K562 (cell line): ENCODE measurements around the gene SART1. TPM values are rescaled to one million over a fixed set of nuclear protein-coding genes. Genes with fewer than 3 reads are reported as not detected.

Source experiments
- BRCA1 ChIP-seq, 2 experiments: fragments of 450-650 bp in 1 of 2; sonication (generic) in 1 of 2; formaldehyde crosslinking in 1 of 2; IDR thresholded peaks; 2 replicates each; pipeline versions ENCODE4 v1.5.0 to v1.6.1; 2017 to 2020; ENCODE audit warnings: mild to moderate bottlenecking in 1 of 2, missing genetic modification reagents in 1 of 2
- ELF4 ChIP-seq: fragments of 450-650 bp; formaldehyde crosslinking; IDR thresholded peaks from 2 replicates; pipeline ENCODE4 v1.4.0; 2022; ENCODE audit warnings: missing genetic modification characterization
- ETS2 ChIP-seq: IDR thresholded peaks from 2 replicates; pipeline ENCODE4 v1.6.1; 2016; ENCODE audit warnings: borderline replicate concordance, missing genetic modification characterization, mild to moderate bottlenecking, moderate library complexity, missing compliant biosample characterization; ENCODE audit not compliant: poor library complexity, severe bottlenecking
- EZH2 ChIP-seq: IDR thresholded peaks from 2 replicates; pipeline ENCODE4 v1.6.1; 2012; ENCODE audit warnings: low read depth, mild to moderate bottlenecking, inconsistent platforms, low read length, borderline replicate concordance
- FOXJ2 ChIP-seq: fragments of 200-800 bp; sonication (Bioruptor generic); IDR thresholded peaks from 2 replicates; pipeline ENCODE4 v1.6.1; 2016; ENCODE audit warnings: missing genetic modification characterization, missing compliant biosample characterization
- GTF2B ChIP-seq: IDR thresholded peaks from 2 replicates; pipeline ENCODE4 v1.6.1; 2011; ENCODE audit not compliant: insufficient read length; ENCODE audit errors: extremely low read depth
- HEY1 ChIP-seq: fragments of 250-450 bp; sonication (Bioruptor Pico); IDR thresholded peaks from 2 replicates; pipeline ENCODE4 v1.5.0; 2020; ENCODE audit warnings: mild to moderate bottlenecking, moderate library complexity, borderline replicate concordance
- HMG20B ChIP-seq: fragments of 250-450 bp; sonication (Bioruptor Pico); IDR thresholded peaks from 2 replicates; pipeline ENCODE4 v1.5.0; 2021; ENCODE audit warnings: mild to moderate bottlenecking
- NFIC ChIP-seq: fragments of 450-650 bp; IDR thresholded peaks from 2 replicates; pipeline ENCODE4 v1.6.1; 2017; ENCODE audit warnings: mild to moderate bottlenecking, inconsistent platforms
- NONO ChIP-seq, 2 experiments: fragments of 200-400 bp in 1 of 2; fragments of 450-650 bp in 1 of 2; formaldehyde crosslinking in 1 of 2; IDR thresholded peaks; 2 replicates each; pipeline ENCODE4 v1.6.1; 2017; ENCODE audit warnings: low read depth in 2 of 2, mild to moderate bottlenecking in 2 of 2, moderate library complexity in 2 of 2, low read length in 1 of 2
- RBBP5 ChIP-seq: fragments of 200-600 bp; sonication (generic); IDR thresholded peaks from 2 replicates; pipeline ENCODE4 v1.6.1; 2012; ENCODE audit warnings: borderline replicate concordance, mild to moderate bottlenecking, low read length, control low read depth, inconsistent platforms; ENCODE audit not compliant: insufficient read depth, poor library complexity, severe bottlenecking
- RBM14 ChIP-seq: fragments of 200-400 bp; formaldehyde crosslinking; IDR thresholded peaks from 2 replicates; pipeline ENCODE4 v1.6.1; 2018; ENCODE audit warnings: low read depth, mild to moderate bottlenecking, low read length, moderate library complexity, borderline replicate concordance; ENCODE audit not compliant: insufficient read depth
- SIN3A ChIP-seq, 2 experiments: fragments of 150-350 bp in 1 of 2; IDR thresholded peaks; 2 replicates each; pipeline ENCODE4 v1.6.1; 2011 to 2016; ENCODE audit warnings: borderline replicate concordance in 2 of 2, low read depth in 2 of 2, low read length in 2 of 2, mild to moderate bottlenecking in 2 of 2, moderate library complexity in 2 of 2; ENCODE audit not compliant: control insufficient read depth in 1 of 2
- SMARCA5 ChIP-seq: fragments of 450-650 bp; IDR thresholded peaks from 2 replicates; pipeline ENCODE4 v1.6.1; 2016
- SRSF1 ChIP-seq: fragments of 200-400 bp; formaldehyde crosslinking; IDR thresholded peaks from 2 replicates; pipeline ENCODE4 v1.6.1; 2017; ENCODE audit warnings: mild to moderate bottlenecking, low read depth, low read length, moderate library complexity
- TAF1 ChIP-seq: IDR thresholded peaks from 2 replicates; pipeline ENCODE4 v1.6.1; 2011; ENCODE audit warnings: mild to moderate bottlenecking, low read length, moderate library complexity; ENCODE audit not compliant: insufficient read depth, control insufficient read depth, severe bottlenecking; ENCODE audit errors: extremely low read depth
- ZBTB7A ChIP-seq: IDR thresholded peaks from 2 replicates; pipeline ENCODE4 v1.6.1; 2011; ENCODE audit warnings: low read depth, mild to moderate bottlenecking, low read length, moderate library complexity, borderline replicate concordance; ENCODE audit not compliant: control insufficient read depth
- ZKSCAN8 ChIP-seq: fragments of 200-800 bp; sonication (Bioruptor generic); IDR thresholded peaks from 2 replicates; pipeline ENCODE4 v1.6.1; 2016; ENCODE audit warnings: missing genetic modification characterization, missing compliant biosample characterization
- ZMIZ1 ChIP-seq, 2 experiments: fragments of 150-350 bp in 1 of 2; IDR thresholded peaks; 2 replicates each; pipeline ENCODE4 v1.6.1; 2012 to 2016; ENCODE audit warnings: low read depth in 2 of 2, low read length in 2 of 2, mild to moderate bottlenecking in 1 of 2, moderate library complexity in 1 of 2
- ZNF212 ChIP-seq: fragments of 450-650 bp; formaldehyde crosslinking; IDR thresholded peaks from 2 replicates; pipeline ENCODE4 v1.4.0; 2020; ENCODE audit warnings: mild to moderate bottlenecking
- ZNF589 ChIP-seq: fragments of 200-800 bp; sonication (Bioruptor generic); IDR thresholded peaks from 2 replicates; pipeline ENCODE4 v1.6.1; 2016; ENCODE audit warnings: low read depth, missing genetic modification characterization, missing compliant biosample characterization
- ZNF766 ChIP-seq: fragments of 200-800 bp; sonication (Bioruptor generic); conservative IDR thresholded peaks from 2 replicates; pipeline ENCODE4 v1.6.1; 2016; ENCODE audit warnings: missing genetic modification characterization, missing compliant biosample characterization
- polyA plus RNA-seq, 8 experiments: library from polyadenylated mRNA; depleted of rRNA in 4 of 8; stranded (reverse) in 5 of 8; unstranded in 3 of 8; fragments of >200 nt; fragmentation: Nextera tagmentation in 2 of 8; fragmentation: Illumina TruSeq in 1 of 8; extraction: Ambion mirVana in 2 of 8; extraction: Trizol in 1 of 8; gene quantifications; 2 replicates each; pipeline versions ENCODE4 v1.2.1 to v1.2.3, GENCODE V29; 2011 to 2014; ENCODE audit warnings: inconsistent platforms in 1 of 8, missing spikeins in 1 of 8
- total RNA-seq, 7 experiments: library from RNA; depleted of rRNA in 6 of 7; stranded (reverse); fragments of >200 nt in 6 of 7; fragmentation: Illumina TruSeq in 2 of 7; extraction: Trizol in 2 of 7; gene quantifications; 2 replicates each; pipeline versions ENCODE4 v1.2.1 to v1.2.3, GENCODE V29; 2011 to 2021; ENCODE audit warnings: low replicate concordance in 1 of 7

Gene SART1
- total and polyA plus RNA-seq, 9 of the 15 experiments (the other 6 are each of a cell fraction or from before 2014, with no cell fraction given) = 4.8 to 84.1 (median 31.7) TPM

- TF ChIP-seq BRCA1 (IDR thresholded peaks at IDR 0.05) (no peak), BRCA1 (CRISPR knock-in tag; IDR thresholded peaks at IDR 0.05) (0 out of 2 replicates have a peak, but pooled peaks have one; percentile 7), RBBP5 (peak; percentile 12), ZNF212 (CRISPR knock-in tag) (no peak), ZNF766 (CRISPR knock-in tag) (0 out of 2 replicates have a peak, but pooled peaks have one; percentile 10), GTF2B (no peak), SMARCA5 (no peak), ZKSCAN8 (CRISPR knock-in tag) (no peak), EZH2 (no peak), HEY1 (CRISPR knock-in tag) (no peak), FOXJ2 (tag) (0 out of 2 replicates have a peak, but pooled peaks have one; percentile 1), ZBTB7A (peak; percentile 72; the same call in 1 of the 2 replicates), ZMIZ1 (IDR thresholded peaks at IDR 0.05; ENCODE audit: low read depth in 2 of 2, low read length in 2 of 2) (no peak), NFIC (peak; percentile 13; the same call in 1 of the 2 replicates), ELF4 (CRISPR knock-in tag) (no peak), HMG20B (CRISPR knock-in tag) (no peak), SIN3A (IDR thresholded peaks at IDR 0.05; ENCODE audit: borderline replicate concordance in 2 of 2, control insufficient read depth in 1 of 2, low read depth in 2 of 2, low read length in 2 of 2) (peak in 1 of 2 experiments; percentile 52; a peak in 1 of 4 replicates), RBM14 (no peak), ZNF589 (CRISPR knock-in tag) (0 out of 2 replicates have a peak, but pooled peaks have one; percentile 45), SRSF1 (no peak), NONO (IDR thresholded peaks at IDR 0.05; ENCODE audit: low read depth in 2 of 2, low read length in 1 of 2) (no peak), ETS2 (peak; percentile 4), TAF1 (peak; percentile 26)
Observed at GRCh38 chr11:65919573-65920371, 41.8 kb upstream of the SART1 start (continued).
